ENCODE measurements around the gene DOLK. TPM values are rescaled to one million over a fixed set of nuclear protein-coding genes. Genes with fewer than 3 reads are reported as not detected.

Gene DOLK
- total and polyA plus RNA-seq, 4 donors: 9.5 to 15.3 (median 11.7) TPM

- no peak for TF ChIP-seq YY1 (IDR thresholded peaks at IDR 0.05)
- TF ChIP-seq NR2F2 (IDR thresholded peaks at IDR 0.05): no peak
- TF ChIP-seq, protein P1, sequence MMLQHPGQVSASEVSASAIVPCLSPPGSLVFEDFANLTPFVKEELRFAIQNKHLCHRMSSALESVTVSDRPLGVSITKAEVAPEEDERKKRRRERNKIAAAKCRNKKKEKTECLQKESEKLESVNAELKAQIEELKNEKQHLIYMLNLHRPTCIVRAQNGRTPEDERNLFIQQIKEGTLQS (IDR thresholded peaks at IDR 0.05): no peak
- no peak for TF ChIP-seq FOXA2 (IDR thresholded peaks at IDR 0.05)
- no peak for TF ChIP-seq RAD21 (IDR thresholded peaks at IDR 0.05)
- TF ChIP-seq, protein P2, sequence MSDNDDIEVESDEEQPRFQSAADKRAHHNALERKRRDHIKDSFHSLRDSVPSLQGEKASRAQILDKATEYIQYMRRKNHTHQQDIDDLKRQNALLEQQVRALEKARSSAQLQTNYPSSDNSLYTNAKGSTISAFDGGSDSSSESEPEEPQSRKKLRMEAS (IDR thresholded peaks at IDR 0.05): no peak
- TF ChIP-seq JUND (IDR thresholded peaks at IDR 0.05): no peak
- TF ChIP-seq SP1 (IDR thresholded peaks at IDR 0.05): no peak
- TF ChIP-seq EGR1 (IDR thresholded peaks at IDR 0.05; ENCODE audit: low read depth in 2 of 2): no peak
- no peak for TF ChIP-seq HNF4G (IDR thresholded peaks at IDR 0.05)
- no peak for TF ChIP-seq TAF1 (conservative IDR thresholded peaks at IDR 0.05)
- no peak for TF ChIP-seq RXRA (IDR thresholded peaks at IDR 0.05)
- no peak for TF ChIP-seq GABPA (IDR thresholded peaks at IDR 0.05 in 1 of 2, conservative IDR thresholded peaks at IDR 0.05 in 1 of 2)
- no peak for TF ChIP-seq HNF4A (conservative IDR thresholded peaks at IDR 0.05)
- no peaks in the 10 kb centered on the region for H3K4me1 ChIP-seq (ENCODE audit: control insufficient read depth in 4 of 4, insufficient read depth in 4 of 4, low read length in 3 of 4)
Observed at GRCh38 chr9:128933731-128934130, 13.7 kb downstream of the DOLK start.

GRCh38 chr9:128929560-128929959 lies 17.8 kb downstream of the DOLK start:
- TF ChIP-seq, protein P3, sequence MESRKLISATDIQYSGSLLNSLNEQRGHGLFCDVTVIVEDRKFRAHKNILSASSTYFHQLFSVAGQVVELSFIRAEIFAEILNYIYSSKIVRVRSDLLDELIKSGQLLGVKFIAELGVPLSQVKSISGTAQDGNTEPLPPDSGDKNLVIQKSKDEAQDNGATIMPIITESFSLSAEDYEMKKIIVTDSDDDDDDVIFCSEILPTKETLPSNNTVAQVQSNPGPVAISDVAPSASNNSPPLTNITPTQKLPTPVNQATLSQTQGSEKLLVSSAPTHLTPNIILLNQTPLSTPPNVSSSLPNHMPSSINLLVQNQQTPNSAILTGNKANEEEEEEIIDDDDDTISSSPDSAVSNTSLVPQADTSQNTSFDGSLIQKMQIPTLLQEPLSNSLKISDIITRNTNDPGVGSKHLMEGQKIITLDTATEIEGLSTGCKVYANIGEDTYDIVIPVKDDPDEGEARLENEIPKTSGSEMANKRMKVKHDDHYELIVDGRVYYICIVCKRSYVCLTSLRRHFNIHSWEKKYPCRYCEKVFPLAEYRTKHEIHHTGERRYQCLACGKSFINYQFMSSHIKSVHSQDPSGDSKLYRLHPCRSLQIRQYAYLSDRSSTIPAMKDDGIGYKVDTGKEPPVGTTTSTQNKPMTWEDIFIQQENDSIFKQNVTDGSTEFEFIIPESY (IDR thresholded peaks at IDR 0.05): no peak
- TF ChIP-seq RXRA (IDR thresholded peaks at IDR 0.05): no peak
- TF ChIP-seq, protein P1 (IDR thresholded peaks at IDR 0.05): no peak
- no peak for TF ChIP-seq HNF4G (IDR thresholded peaks at IDR 0.05)
- TF ChIP-seq YY1 (IDR thresholded peaks at IDR 0.05): no peak
- TF ChIP-seq FOXA1 (IDR thresholded peaks at IDR 0.05): no peak
- TF ChIP-seq, protein P4, sequence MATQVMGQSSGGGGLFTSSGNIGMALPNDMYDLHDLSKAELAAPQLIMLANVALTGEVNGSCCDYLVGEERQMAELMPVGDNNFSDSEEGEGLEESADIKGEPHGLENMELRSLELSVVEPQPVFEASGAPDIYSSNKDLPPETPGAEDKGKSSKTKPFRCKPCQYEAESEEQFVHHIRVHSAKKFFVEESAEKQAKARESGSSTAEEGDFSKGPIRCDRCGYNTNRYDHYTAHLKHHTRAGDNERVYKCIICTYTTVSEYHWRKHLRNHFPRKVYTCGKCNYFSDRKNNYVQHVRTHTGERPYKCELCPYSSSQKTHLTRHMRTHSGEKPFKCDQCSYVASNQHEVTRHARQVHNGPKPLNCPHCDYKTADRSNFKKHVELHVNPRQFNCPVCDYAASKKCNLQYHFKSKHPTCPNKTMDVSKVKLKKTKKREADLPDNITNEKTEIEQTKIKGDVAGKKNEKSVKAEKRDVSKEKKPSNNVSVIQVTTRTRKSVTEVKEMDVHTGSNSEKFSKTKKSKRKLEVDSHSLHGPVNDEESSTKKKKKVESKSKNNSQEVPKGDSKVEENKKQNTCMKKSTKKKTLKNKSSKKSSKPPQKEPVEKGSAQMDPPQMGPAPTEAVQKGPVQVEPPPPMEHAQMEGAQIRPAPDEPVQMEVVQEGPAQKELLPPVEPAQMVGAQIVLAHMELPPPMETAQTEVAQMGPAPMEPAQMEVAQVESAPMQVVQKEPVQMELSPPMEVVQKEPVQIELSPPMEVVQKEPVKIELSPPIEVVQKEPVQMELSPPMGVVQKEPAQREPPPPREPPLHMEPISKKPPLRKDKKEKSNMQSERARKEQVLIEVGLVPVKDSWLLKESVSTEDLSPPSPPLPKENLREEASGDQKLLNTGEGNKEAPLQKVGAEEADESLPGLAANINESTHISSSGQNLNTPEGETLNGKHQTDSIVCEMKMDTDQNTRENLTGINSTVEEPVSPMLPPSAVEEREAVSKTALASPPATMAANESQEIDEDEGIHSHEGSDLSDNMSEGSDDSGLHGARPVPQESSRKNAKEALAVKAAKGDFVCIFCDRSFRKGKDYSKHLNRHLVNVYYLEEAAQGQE (IDR thresholded peaks at IDR 0.05): no peak
- TF ChIP-seq RAD21 (IDR thresholded peaks at IDR 0.05): no peak
- TF ChIP-seq TAF1 (conservative IDR thresholded peaks at IDR 0.05): no peak
- TF ChIP-seq, protein P5, sequence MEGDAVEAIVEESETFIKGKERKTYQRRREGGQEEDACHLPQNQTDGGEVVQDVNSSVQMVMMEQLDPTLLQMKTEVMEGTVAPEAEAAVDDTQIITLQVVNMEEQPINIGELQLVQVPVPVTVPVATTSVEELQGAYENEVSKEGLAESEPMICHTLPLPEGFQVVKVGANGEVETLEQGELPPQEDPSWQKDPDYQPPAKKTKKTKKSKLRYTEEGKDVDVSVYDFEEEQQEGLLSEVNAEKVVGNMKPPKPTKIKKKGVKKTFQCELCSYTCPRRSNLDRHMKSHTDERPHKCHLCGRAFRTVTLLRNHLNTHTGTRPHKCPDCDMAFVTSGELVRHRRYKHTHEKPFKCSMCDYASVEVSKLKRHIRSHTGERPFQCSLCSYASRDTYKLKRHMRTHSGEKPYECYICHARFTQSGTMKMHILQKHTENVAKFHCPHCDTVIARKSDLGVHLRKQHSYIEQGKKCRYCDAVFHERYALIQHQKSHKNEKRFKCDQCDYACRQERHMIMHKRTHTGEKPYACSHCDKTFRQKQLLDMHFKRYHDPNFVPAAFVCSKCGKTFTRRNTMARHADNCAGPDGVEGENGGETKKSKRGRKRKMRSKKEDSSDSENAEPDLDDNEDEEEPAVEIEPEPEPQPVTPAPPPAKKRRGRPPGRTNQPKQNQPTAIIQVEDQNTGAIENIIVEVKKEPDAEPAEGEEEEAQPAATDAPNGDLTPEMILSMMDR (IDR thresholded peaks at IDR 0.05; ENCODE audit: low read depth, low read length, missing input control): no peak
- no peak for TF ChIP-seq GABPA (IDR thresholded peaks at IDR 0.05 in 1 of 2, conservative IDR thresholded peaks at IDR 0.05 in 1 of 2)
- no peak for TF ChIP-seq SP1 (IDR thresholded peaks at IDR 0.05)
- TF ChIP-seq, protein P2 (IDR thresholded peaks at IDR 0.05): no peak
- no peak for TF ChIP-seq NR2F2 (IDR thresholded peaks at IDR 0.05)
- no peak for TF ChIP-seq JUND (IDR thresholded peaks at IDR 0.05)
- Histone ChIP-seq H3K27me3 (ENCODE audit: control insufficient read depth in 4 of 4, insufficient read depth in 4 of 4, low read length in 3 of 4) (no peaks in the 10 kb centered on the region), H3K27ac (ENCODE audit: low read depth in 1 of 2, low read length in 2 of 2) (no peak overlapping the region), H3K4me3 (ENCODE audit: low read depth in 1 of 3, low read length in 3 of 3) (no peak overlapping the region), H3K36me3 (ENCODE audit: control insufficient read depth in 4 of 4, insufficient read depth in 3 of 4, low read depth in 1 of 4, low read length in 3 of 4) (peaks cover 0 to 4% (median 3%) of the 10 kb centered on the region in 4 donors), H3K9me3 (ENCODE audit: control insufficient read depth in 4 of 4, low read length in 3 of 4) (no peaks in the 10 kb centered on the region), H3K4me1 (ENCODE audit: control insufficient read depth in 4 of 4, insufficient read depth in 4 of 4, low read length in 3 of 4) (peaks cover 0 to 14% (median 9%) of the 10 kb centered on the region in 4 donors), H3K9ac (ENCODE audit: low read depth in 1 of 2, low read length in 2 of 2) (no peak overlapping the region)
- no peak for DNase-seq (ENCODE audit: low spot score)
- 91% methylated on average over 4 of the region's 4 CpGs for WGBS

More at GRCh38 chr9:128933731-128934130, 13.7 kb downstream of the DOLK start:
- WGBS: 97% methylated on average over 5 of the region's 5 CpGs
- H3K27ac ChIP-seq (ENCODE audit: low read depth in 1 of 2, low read length in 2 of 2): no peak overlapping the region
- H3K9ac ChIP-seq (ENCODE audit: low read depth in 1 of 2, low read length in 2 of 2): no peak overlapping the region
- no peaks in the 10 kb centered on the region for H3K27me3 ChIP-seq (ENCODE audit: control insufficient read depth in 4 of 4, insufficient read depth in 4 of 4, low read length in 3 of 4)
- no peak for DNase-seq (ENCODE audit: low spot score)
- no peak overlapping the region for H3K4me3 ChIP-seq (ENCODE audit: low read depth in 1 of 3, low read length in 3 of 3)
- peaks cover 0 to 19% (median 9%) of the 10 kb centered on the region in 4 donors for H3K36me3 ChIP-seq (ENCODE audit: control insufficient read depth in 4 of 4, insufficient read depth in 3 of 4, low read depth in 1 of 4, low read length in 3 of 4)
- no peaks in the 10 kb centered on the region for H3K9me3 ChIP-seq (ENCODE audit: control insufficient read depth in 4 of 4, low read length in 3 of 4)
